Esophagus muscularis mucosa (tissue), 4 donors: Measurements from ENCODE around the gene SLC6A19. TPM values are rescaled to one million over a fixed set of nuclear protein-coding genes. Genes with fewer than 3 reads are reported as not detected.

Experiments
- DNase-seq: peaks from one replicate; pipeline ENCODE4 v3.0.0-alpha.2; 2017; ENCODE audit errors: extremely low spot score
- H3K27ac ChIP-seq, 4 donors: fragments of 200-600 bp; sonication (generic); replicated peaks in 1 of 4; 1 replicate in 3 of 4; 2 replicates in 1 of 4; pipeline ENCODE4 v1.5.1; 2016 to 2019; ENCODE audit warnings: mild to moderate bottlenecking in 1 of 4
- H3K27me3 ChIP-seq, 4 donors: fragments of 200-600 bp; sonication (generic); one replicate each; pipeline versions ENCODE4 v1.5.1 to v1.6.0; 2016 to 2019
- H3K36me3 ChIP-seq, 4 donors: fragments of 200-600 bp; sonication (generic); one replicate each; pipeline ENCODE4 v1.5.1; 2016 to 2019
- H3K4me1 ChIP-seq, 4 donors: fragments of 200-600 bp; sonication (generic); one replicate each; pipeline ENCODE4 v1.5.1; 2016 to 2019
- H3K4me3 ChIP-seq, 4 donors: fragments of 200-600 bp; sonication (generic); 1 replicate in 2 of 4; 2 replicates in 2 of 4; pipeline ENCODE4 v1.5.1; 2016 to 2019; ENCODE audit warnings: mild to moderate bottlenecking in 4 of 4, moderate library complexity in 1 of 4
- H3K9me3 ChIP-seq, 4 donors: fragments of 200-600 bp; sonication (generic); 1 replicate in 3 of 4; 2 replicates in 1 of 4; pipeline ENCODE4 v1.5.1; 2016 to 2019
- EP300 ChIP-seq: sonication (generic); formaldehyde crosslinking; IDR thresholded peaks from one replicate; pipeline ENCODE4 v1.6.1; 2017; ENCODE audit warnings: antibody characterized with exemption
- POLR2A ChIP-seq: fragments of 450-650 bp; IDR thresholded peaks from one replicate; pipeline ENCODE4 v1.6.1; 2017; ENCODE audit warnings: antibody characterized with exemption, moderate library complexity, mild to moderate bottlenecking, low read depth
- POLR2AphosphoS5 ChIP-seq, 2 donors: sonication (generic); formaldehyde crosslinking; IDR thresholded peaks; one replicate each; pipeline ENCODE4 v1.6.1; 2017; ENCODE audit warnings: antibody characterized with exemption in 2 of 2
- WGBS: methylation state at CpG from one replicate; pipeline ENCODE4 v1.1.5; 2018; 5-methylcytosine and 5-hydroxymethylcytosine counted together
- intact Hi-C: fragments of 100-400 bp; cut with DNase I; formaldehyde crosslinking; loops from one replicate; pipeline ENCODE4 v1.15.1; 2023
- total RNA-seq, 4 donors: library from RNA; depleted of rRNA; stranded (reverse); fragments of >200 nt; gene quantifications; one replicate each; pipeline versions ENCODE4 v1.1.0 to v1.2.1, GENCODE V29; 2016
- TF ChIP-seq, protein P1 (sequence below), 3 experiments: fragments of 200-600 bp in 2 of 3; fragments of 450-650 bp in 1 of 3; sonication (generic) in 2 of 3; IDR thresholded peaks; one replicate each; pipeline ENCODE4 v1.5.1; 2017 to 2019; ENCODE audit warnings: antibody characterized with exemption in 3 of 3, mild to moderate bottlenecking in 2 of 3, moderate library complexity in 1 of 3

The SLC6A19 gene
- total RNA-seq, 4 donors from 2014 or later: not detected

DNA sequence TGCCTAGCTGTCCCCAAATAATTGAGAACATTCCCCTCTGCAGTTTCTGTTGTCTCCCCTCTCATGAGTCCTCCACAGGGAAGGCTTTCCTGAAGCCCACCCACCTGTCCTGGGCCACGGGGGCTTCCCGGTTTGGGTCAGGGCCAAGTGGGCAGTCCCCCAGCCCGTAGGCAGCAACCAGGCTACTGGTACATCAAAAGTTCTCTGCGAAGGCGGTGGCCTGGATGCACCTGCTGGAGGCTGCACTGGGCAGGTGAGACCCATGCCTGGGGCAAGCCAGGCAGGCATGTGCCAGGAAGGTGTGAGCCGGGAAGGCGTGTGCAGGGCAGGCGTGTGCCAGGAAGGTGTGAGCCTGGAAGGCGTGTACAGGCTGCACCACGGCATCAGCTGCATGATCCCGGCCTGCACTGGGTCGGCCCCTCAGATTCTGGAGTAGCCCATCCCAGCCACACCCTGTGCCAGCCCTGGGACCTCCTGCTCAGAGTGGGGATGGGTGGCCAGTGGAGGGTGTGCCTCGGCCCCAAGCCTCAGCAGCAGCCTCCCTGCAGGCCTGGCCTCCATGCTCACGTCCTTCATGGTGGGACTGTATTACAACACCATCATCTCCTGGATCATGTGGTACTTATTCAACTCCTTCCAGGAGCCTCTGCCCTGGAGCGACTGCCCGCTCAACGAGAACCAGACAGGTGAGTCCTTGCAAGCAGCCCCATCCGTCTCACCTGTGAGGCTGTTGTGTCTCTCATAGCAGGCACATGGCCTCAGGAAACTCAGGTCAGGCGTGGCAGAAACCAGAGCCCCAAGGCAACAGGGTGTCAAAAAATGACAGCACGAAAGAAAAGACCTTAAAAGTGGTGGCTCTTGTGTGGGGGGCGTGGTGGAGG, 8.7 kb downstream of the SLC6A19 start:
- DNase-seq: no peak
- intact Hi-C loops: no loop called here
- Histone ChIP-seq H3K36me3 (no peaks in the 10 kb centered on the region), H3K4me3 (no peak overlapping the region), H3K4me1 (no peaks in the 10 kb centered on the region), H3K27ac (no peak overlapping the region), H3K9me3 (peaks cover 0 to under 1% (median 0%) of the 10 kb centered on the region in 4 donors), H3K27me3 (peaks cover 0 to 73% (median 4%) of the 10 kb centered on the region in 4 donors)
- WGBS: 78% methylated on average over 15 of the region's 21 CpGs
- TF ChIP-seq, protein P1, sequence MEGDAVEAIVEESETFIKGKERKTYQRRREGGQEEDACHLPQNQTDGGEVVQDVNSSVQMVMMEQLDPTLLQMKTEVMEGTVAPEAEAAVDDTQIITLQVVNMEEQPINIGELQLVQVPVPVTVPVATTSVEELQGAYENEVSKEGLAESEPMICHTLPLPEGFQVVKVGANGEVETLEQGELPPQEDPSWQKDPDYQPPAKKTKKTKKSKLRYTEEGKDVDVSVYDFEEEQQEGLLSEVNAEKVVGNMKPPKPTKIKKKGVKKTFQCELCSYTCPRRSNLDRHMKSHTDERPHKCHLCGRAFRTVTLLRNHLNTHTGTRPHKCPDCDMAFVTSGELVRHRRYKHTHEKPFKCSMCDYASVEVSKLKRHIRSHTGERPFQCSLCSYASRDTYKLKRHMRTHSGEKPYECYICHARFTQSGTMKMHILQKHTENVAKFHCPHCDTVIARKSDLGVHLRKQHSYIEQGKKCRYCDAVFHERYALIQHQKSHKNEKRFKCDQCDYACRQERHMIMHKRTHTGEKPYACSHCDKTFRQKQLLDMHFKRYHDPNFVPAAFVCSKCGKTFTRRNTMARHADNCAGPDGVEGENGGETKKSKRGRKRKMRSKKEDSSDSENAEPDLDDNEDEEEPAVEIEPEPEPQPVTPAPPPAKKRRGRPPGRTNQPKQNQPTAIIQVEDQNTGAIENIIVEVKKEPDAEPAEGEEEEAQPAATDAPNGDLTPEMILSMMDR (IDR thresholded peaks at IDR 0.05): no peak
- TF ChIP-seq POLR2AphosphoS5 (IDR thresholded peaks at IDR 0.05) (no peak), EP300 (no peak), POLR2A (no peak)

DNA sequence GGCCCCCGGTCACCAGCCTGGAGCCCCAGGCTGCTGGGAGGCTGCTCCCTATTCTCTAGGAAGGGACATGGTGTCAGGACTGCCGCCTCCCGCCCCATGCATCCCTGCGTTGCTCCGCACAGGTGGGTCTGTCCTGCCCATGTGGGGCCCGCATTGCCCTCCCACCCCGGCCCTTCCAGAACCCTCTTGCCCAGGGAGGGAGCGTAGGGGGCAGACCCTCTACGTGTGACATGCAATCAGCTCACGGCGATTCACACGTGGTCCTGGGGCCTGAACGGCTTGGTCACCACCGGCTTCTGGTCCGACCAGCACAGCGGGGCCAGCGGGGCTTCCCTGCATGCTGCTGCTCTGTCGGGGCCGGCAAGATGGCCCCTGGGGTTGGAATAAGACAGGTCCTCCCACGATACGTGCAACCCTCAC, 9.4 kb downstream of the SLC6A19 start:
- Histone ChIP-seq H3K27ac (no peak overlapping the region), H3K36me3 (no peaks in the 10 kb centered on the region), H3K4me3 (no peak overlapping the region), H3K9me3 (peaks cover 0 to 5% (median 2%) of the 10 kb centered on the region in 4 donors), H3K4me1 (no peaks in the 10 kb centered on the region), H3K27me3 (peaks cover 0 to 72% (median 4%) of the 10 kb centered on the region in 4 donors)
- intact Hi-C loops: no loop called here
- DNase-seq: no peak
- TF ChIP-seq, protein P1 (IDR thresholded peaks at IDR 0.05): no peak
- TF ChIP-seq EP300: no peak
- no peak for TF ChIP-seq POLR2A
- no peak for TF ChIP-seq POLR2AphosphoS5 (IDR thresholded peaks at IDR 0.05)
- WGBS: 88% methylated on average over 13 of the region's 21 CpGs

DNA sequence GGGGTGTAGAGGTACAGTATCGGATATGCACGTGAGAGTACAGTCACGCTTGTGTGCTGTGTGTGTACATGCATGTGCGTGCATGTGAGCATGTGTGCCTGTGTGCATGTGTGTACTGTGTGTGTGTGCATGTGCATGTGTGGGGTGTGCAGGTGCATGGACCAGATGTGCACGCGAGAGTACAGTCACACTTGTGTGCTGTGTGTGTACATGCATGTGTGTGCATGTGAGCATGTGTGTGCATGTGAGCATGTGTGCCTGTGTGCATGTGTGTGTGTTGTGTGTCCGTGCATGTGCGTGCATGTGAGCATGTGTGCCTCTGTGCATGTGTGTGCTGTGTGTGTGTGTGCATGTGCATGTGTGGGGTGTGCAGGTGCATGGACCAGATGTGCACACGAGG, 10.3 kb downstream of the SLC6A19 start:
- Histone ChIP-seq H3K4me1 (no peaks in the 10 kb centered on the region), H3K4me3 (no peak overlapping the region), H3K9me3 (peaks cover 0 to 9% (median 3%) of the 10 kb centered on the region in 4 donors), H3K36me3 (no peaks in the 10 kb centered on the region), H3K27me3 (peaks cover 0 to 73% (median 3%) of the 10 kb centered on the region in 4 donors), H3K27ac (no peak overlapping the region)
- TF ChIP-seq, protein P1 (IDR thresholded peaks at IDR 0.05): no peak
- 93% methylated on average over 9 of the region's 9 CpGs for WGBS
- intact Hi-C loops: no loop called here
- no peak for DNase-seq

DNA sequence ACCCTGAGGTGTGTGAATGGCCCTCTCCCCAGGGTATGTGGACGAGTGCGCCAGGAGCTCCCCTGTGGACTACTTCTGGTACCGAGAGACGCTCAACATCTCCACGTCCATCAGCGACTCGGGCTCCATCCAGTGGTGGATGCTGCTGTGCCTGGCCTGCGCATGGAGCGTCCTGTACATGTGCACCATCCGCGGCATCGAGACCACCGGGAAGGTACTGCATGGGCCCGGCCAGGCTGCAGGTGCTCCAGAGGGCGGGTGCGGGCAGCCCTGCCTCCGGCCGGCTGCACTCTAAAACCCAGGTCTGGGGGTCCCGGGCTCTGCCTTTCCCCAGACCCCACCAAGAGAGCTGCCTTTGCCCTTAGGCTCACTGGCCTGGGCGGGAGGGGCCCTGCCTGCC, 10.9 kb downstream of the SLC6A19 start:
- Histone ChIP-seq H3K4me1 (no peaks in the 10 kb centered on the region), H3K36me3 (no peaks in the 10 kb centered on the region), H3K9me3 (peaks cover 0 to 9% (median 3%) of the 10 kb centered on the region in 4 donors), H3K27me3 (peaks cover 0 to 72% (median under 1%) of the 10 kb centered on the region in 4 donors), H3K4me3 (no peak overlapping the region), H3K27ac (no peak overlapping the region)
- no peak for DNase-seq
- TF ChIP-seq, protein P1 (IDR thresholded peaks at IDR 0.05): no peak
- TF ChIP-seq POLR2AphosphoS5 (IDR thresholded peaks at IDR 0.05): no peak
- no peak for TF ChIP-seq EP300
- TF ChIP-seq POLR2A: no peak
- intact Hi-C loops: no loop called here
- WGBS: 93% methylated on average over 3 of the region's 20 CpGs
